DMS153 (cell line): ENCODE data around the gene FRRS1.
"Not testable (repeated sequence)": the region's sequence is repeated elsewhere in the genome, so short reads cannot be mapped to it uniquely, and the experiment has no call there.

Experiments
- DNase-seq: peaks from one replicate; lab custom pipeline; 2025; lab: John Stamatoyannopoulos, UW

Gene FRRS1, protein sequence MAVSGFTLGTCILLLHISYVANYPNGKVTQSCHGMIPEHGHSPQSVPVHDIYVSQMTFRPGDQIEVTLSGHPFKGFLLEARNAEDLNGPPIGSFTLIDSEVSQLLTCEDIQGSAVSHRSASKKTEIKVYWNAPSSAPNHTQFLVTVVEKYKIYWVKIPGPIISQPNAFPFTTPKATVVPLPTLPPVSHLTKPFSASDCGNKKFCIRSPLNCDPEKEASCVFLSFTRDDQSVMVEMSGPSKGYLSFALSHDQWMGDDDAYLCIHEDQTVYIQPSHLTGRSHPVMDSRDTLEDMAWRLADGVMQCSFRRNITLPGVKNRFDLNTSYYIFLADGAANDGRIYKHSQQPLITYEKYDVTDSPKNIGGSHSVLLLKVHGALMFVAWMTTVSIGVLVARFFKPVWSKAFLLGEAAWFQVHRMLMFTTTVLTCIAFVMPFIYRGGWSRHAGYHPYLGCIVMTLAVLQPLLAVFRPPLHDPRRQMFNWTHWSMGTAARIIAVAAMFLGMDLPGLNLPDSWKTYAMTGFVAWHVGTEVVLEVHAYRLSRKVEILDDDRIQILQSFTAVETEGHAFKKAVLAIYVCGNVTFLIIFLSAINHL

DNA sequence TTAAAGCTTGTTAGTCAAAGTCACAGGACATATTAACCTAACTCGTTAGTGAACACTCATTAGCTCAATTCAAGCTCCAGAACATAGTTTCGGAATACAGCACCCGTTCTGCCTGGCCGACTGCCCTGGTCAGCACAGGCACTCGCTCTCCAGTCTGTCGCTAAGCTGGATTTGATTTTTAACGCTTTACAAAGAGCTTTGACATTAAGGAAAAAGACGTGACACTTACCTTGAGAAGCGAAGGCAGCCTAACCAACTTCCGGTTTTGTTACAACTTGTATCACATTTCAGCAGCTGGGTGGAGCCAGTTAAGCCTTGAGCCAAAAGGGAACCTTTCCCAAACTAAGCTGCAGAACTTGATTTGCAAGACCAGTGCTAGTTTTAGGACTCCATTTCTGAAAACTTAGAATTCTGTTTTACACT is at the start of gene FRRS1:
FRRS1 (minus strand) TSS at position 258 of the 423 bp plus-strand sequence. CDS start 17,867 bp downstream, outside the sequence.
- peak; percentile 78 for DNase-seq

DNA sequence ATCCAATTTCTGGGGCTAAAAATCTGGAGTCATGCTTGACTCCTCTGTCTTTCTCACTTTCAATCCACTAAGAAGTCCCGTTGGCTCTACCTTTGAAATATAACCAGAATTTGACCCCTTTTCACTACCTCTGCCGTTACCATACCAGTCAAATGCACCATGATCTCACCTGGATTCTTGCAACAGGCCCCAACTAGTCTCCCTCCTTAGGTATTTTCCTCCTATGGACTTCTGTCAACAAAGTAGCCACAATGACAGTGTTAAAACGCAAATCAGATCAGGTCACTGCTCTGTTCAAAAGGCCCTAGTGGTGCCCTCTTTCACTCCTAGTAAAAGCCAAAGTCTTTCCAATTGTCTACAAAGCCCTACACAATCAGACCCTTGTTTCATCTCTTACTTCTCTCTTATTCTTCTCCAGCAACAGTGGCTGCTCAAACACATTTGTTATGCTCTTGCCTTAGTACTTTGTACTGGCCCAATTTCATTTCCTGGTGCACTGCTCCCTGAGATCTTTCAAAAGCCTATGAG is 48.0 kb upstream of the FRRS1 start:
- DNase-seq = no peak

DNA sequence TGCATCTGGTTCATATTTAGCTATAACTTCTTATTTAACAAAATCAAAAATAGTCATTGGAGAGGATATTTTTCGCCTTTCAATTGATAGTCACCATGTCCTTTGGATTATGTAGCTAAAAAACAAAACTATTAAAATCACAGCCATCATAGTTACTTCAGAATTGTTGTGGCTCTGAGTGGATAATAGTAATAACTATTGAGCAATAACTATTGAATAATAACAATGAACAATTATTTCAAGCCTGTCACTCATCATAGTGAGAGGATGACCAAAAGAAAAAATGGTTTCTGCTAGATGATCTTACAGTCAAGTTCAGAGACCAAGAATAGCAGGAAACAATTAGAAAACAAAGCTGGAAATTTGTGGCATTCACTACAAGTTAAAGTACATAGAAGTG is 45.3 kb upstream of the FRRS1 start:
- no peak for DNase-seq

DNA sequence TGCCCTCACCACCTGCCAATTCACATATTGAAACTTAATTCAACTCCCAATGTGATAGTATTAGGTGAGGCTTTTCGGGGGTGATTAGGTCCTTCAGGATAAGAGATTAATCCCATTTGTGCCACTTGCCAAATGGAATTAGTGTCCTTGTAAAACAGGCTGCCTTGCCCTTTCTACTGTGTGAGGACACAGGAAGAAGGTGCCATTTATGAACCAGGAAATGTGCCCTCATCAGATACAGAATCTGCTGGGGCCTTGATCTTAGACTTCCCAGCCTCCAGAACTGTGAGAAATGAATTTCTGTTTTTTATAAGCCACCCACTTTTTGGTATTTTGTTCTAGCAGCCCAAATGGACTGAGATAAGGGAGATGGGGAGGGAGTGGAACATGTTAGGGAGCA is 44.6 kb upstream of the FRRS1 start:
- no peak for DNase-seq

DNA sequence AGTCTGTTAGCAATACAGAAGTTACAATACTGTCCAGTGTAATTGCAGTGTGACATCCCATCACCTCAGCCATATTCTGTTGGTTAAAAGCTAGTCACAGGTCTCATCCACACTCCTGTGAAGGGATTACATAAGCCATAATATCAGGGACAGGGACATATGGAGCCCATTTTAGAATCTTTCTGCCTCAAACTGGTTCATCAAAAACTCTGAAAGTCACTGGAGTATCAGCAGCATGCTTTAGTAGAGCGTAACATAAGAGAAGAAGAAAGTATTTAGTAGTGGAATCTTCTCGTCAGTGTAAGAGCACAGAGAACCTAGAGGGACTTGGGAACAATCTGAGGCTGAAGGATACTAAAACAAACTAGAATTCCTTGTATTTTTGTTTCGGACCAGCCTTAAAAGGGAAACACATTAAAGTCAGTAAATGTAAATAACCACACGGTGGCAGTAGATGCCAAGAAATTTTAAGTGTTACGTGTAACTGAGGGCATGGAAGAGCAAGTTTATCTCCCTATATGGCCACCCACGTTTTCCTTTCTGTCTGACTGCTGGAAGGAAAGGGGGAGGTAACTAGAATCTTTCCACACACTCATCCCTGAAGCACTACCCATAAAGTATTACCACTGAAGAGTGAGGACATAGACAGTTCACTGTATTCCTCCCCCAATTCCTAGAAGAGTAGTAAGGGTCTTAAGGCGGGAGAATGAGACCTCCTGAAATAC is 42.1 kb upstream of the FRRS1 start:
- peak; percentile 65 for DNase-seq

DNA sequence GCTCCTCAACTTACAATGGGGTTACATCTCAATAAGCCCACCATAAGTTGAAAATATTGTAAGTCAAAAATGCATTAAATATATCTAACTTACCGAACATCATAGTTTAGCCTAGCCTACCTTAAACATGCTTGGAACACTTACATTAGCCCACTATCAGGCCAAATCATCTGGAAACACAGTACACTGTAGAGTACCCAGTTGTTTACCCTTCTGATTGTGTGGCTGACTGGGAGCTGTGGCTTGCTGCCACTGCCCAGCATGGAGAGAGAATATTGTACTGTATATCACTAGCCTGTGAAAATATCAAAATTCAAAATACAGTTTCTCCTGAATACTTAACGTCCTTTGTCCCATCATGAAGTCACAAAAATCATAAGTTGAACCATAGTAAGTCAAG is 40.4 kb upstream of the FRRS1 start:
- no peak for DNase-seq

DNA sequence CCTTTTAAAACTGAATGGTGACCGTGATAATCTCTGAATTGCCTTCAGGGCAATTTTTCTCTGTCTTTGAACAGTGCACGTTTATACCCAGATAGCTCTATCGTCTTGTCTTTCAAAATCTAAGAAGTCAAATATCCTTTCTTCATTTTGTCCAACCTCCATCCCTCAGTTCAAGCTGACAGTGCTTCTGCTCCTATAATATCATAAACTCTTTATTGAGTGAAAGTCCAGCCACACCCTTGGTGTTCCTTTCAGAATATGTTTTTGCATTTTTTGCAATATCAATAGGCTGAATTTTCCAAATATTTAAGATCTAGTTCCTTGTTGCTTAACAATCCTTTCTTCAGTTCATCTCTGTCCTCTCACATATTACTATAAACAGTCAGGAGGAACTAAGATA is 35.1 kb upstream of the FRRS1 start:
- DNase-seq = no peak

DNA sequence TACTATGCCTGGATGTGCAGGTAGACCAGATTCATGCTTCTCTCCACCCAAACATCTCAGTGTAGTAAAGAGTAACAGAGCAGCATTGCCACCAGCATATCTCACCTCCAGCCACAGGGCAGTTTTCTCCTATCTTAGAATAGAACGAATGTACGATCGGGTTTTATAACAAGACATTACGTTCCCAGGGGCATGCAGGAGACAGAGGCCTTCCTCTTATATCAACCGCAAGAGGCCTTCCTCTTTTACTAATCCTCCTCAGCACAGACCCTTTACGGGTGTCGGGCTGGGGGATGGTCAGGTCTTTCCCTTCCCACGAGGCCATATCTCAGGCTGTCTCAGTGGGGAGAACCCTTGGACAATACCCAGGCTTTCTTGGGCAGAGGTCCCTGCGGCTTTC is 27.4 kb upstream of the FRRS1 start:
- DNase-seq = not testable (repeated sequence)

DNA sequence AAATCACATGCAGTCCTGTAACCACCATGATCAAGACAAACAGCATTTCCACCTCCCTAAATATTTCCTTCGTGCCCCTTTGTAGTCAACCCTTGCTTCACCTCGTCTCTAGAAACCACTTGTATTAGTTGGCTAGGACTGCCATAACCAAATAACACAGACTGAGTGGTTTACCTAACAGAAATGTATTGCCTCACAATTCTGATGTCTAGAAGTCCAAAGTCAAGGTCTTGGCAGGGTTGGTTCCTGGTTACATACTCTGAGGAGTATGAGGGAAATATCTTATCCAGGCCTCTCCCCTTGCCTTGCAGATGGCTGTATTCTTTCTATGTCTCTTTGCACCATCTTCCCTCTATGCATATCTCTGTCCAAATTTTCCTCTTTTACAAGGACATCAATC is 23.3 kb upstream of the FRRS1 start:
- DNase-seq = no peak

DNA sequence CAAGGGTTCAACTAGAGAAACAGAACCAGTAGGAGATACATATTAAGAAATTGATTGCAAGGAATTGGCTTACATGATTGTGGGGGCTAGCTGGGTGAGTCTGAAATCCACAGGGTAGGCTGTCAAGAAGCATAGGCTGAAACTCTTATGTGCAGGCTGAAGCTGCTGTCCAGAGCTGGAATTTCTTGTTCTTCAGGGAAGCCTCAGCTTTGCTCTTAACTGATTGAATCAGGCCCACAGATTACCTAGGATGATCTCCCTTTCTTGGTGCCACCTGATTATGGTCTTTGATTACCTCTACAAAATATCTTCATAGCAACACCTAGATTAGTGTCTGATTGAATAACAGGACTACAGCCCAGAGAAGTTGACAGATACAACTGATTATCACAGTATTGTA is 22.5 kb upstream of the FRRS1 start:
- DNase-seq = no peak

DNA sequence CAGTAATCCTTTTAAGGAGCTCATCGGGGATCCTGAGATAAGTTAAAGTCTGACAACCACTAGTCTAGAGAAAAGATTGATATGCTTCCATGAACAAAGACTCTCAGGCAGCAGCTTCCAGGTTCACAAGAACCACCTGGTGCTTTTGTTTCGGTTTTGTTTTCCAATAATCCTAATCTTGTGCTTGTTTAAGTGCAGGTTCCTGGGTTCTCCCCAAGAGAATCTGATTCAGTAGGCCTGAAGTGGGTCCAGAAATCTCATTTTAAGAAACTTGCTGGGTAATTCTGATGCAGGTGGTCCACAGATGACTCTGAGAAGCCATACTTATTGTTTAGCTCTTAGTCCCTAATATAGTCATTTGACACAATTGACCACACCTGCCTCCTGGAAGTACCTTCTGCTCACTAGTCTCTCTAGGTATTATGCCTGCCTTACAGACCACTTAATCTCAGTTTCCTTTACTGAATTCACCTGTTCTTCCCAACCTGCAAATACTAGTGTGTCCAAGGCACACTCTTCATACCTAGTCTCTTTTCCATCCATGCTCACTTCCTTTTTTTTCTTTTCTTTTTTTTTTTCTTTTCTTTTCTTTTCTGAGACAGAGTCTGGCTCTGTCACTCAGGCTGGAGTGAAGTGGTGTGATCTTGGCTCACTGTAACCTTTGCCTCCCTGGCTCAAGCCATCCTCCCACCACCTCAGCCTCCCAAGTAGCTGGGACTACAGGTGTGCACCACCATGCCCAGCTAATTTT is 20.5 kb upstream of the FRRS1 start:
- DNase-seq = no peak

DNA sequence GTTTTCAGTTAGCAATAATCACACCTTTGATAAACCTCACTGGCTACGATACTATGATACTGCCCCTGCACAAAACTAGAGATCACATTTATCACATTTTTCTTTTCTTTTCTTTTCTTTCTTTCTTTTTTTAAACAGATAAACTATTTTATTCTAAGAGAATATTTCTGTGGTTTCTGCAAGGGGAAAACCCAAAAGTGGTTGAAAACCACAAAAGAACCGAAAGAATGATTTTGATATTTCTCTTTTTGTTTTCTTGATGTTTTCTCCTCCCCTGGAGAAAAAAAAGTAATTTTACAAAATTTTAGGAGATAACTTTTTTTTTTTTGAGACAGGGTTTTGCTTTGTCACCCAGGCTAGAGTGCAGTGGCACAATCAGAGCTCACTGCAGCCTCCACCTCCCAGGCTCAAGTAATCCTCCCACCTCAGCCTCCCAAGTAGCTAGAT is 18.4 kb upstream of the FRRS1 start:
- DNase-seq = no peak

DNA sequence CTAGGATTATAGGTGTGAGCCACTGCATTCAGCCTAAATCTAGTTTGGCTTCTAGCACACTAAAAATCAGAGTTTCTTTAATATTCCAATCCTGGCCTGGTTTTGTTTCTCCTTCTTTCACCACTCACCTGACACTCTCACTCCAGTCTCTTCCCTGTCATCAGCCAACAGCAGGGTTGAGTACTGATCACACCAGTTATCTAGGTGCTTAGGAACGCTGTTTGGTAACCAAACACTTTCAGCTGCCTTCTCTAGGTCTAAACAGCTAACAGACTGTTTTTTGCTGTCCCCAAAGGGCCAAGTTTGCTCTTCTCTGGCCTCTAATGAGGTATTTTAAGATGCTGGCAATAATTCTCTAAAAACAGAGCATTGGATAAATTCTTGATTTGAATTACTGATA is 17.7 kb upstream of the FRRS1 start:
- DNase-seq = no peak

DNA sequence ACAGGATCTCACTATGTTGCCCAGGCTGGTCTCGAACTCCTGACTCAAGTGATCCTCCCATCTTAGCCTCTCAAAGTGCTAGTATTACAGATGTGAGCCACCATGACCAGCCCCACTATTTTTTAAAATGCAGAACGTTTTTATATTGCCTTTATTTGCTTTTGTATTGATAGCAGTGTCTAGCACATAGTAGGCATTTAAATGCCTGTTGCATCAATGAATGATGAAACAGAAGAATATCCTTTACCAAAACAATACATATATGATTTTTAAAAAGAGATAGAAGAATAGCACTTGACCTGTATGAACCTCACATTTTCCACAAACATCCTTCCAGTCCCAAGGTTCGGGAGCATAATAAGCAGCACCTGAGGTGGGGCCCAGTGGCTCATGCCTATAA is 16.5 kb upstream of the FRRS1 start:
- DNase-seq = no peak

DNA sequence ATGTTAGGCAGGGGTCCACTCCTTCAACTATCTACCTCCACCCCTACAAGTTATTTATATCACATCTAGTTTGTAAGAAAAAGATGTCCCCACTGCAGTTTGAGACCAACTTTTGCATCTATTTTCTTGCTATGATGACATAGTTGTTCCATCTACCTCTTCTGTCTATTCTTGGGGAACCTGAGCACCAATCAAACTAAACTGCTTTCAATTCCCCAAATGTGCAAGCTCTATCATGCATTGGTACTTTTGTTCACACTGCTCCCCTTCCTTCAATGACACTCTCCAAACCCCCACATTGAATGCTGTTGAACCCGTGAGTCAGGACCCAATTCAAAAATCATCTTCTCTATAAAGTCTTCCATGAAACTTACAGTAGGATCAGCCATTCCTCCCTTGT is 16.0 kb upstream of the FRRS1 start:
- DNase-seq = no peak

DNA sequence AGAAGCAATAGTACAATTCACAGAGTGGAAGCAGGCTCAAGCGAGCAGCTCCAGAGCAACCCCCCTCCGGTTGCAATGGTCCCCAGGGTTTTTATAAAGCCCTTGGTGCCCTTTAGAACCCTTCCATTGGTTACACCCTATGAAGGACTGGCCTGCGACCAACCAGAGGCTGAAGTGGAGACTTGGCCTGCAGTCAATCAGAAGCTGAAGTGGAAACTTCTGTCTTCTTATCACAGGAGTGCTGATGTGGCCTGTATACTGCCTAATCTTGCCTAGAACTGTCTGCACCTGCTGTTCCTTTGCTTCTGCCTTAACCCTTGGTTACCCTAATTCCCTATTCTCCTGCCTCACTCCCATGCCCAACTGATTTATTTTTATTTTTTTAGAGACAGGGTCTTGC is 15.4 kb upstream of the FRRS1 start:
- DNase-seq = no peak

DNA sequence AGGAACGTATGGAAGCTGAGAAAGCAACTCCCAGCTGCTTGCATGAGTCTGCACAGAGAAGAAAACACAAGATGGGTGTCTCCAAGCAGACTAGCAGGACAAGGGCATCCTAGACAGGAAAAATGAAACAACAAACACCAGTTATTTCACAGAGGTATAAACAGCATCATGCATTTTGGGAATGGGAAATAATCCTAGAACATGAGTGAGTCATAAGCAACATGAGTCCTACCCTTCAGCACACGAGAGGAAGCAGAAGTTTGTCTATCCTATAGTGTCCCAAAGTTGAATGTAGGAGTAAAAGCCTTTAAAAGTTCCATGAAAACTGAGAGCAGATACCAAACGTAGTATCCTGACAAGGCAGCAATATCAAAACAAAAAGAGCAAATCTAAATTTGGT is 11.3 kb upstream of the FRRS1 start:
- DNase-seq = no peak

DNA sequence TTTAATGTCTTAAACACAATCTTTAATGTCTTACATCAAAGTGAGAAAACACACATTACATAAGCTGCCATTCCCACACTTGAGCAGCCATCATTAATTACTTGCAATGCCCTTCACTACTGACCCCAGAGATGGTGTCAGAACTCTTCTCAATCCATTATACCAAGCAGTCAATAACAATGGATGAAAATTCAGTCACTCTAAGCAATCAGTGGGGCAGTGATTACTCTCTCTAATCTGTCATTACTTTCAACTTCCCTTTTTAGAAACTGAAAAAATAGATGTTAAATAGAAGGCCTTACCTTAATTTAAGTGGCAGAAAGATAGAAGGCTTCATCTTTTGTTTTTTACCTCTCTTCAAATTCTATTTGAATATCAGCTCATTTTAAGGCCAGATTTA is 9.7 kb upstream of the FRRS1 start:
- no peak for DNase-seq

DNA sequence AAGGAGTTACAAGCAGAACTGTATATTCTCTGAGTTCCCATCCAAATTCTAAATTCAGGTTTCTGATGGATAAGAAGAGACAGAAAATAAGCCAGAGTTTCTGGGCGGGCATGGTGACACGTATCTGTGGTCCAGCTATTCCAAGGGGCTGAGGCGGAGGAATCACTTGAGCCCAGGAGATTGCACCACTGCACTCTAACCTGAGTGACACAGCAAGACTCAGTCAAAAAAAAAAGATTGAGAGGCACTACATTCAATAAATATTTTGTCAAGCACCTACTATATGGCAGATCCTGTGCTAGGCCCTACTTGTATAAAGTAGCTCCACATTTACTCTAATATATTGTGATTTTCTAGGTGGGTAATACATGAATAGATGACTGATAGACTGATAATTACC is 6.4 kb upstream of the FRRS1 start:
- DNase-seq = no peak

DNA sequence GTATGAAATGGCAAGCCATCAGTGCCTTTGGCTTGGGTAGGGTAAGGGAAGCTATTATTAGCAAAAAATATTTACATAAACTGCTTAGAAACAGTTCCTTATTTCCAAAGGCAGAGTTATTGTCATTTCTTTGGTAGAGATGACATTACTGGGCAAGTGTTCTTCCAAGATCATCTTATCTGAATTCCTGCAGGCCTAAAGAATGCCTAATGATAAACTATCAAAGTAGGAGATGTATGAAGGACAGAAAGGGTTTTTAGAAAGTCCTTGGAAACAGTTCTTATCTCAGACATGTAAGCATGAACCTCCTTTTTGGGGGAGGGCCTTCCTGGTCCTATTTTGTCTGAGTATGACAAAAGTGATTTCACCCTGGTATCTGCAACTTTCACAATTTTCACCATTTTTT is 5.1 kb upstream of the FRRS1 start:
- DNase-seq = no peak

DNA sequence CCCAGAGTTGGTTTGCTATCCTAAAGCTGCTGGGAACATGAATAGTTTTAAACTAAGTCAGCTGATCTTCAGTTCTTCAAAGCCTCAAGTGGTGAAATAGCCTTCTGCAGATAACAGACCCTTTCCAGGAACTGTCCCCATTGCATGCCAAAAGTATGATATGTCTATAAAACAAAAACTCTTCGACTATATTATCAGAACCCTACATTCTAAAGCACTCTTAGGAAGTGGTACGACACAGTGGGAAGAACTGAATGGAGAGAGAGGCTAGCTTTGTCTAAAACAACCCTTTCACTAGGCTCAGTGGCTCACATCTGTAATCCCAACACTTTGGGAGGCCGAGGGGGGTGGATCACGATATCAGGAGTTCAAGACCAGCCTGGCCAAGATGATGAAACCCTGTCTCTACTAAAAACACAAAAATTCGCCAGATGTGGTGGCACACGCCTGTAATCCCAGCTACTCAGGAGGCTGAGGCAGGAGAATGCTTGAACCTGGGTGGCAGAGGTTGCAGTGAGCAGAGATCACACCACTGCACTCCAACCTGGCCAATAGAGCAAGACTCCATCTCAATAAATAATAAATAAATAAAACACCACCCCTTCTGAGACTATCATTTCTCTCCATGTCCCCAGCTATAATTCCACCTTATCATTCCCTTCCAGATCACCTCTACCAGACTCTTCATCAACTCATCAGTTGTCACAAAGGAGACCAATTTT is 2.2 kb upstream of the FRRS1 start:
- DNase-seq = no peak
